SK-N-SH (cell line): ENCODE data around the gene LRP5. TPM values are rescaled to one million over a fixed set of nuclear protein-coding genes. Genes with fewer than 3 reads are reported as not detected.

Source experiments
- CTCF ChIA-PET: fragments of 300-600, 350-600 bp; formaldehyde crosslinking; extraction: SDS; loops from one replicate; lab custom pipeline; 2021; lab: Yijun Ruan, JAX
- POLR2A ChIA-PET: fragments of 350-600 bp; sonication (Branson Sonifier 250); formaldehyde crosslinking; extraction: SDS; loops from one replicate; lab custom pipeline; 2020; ENCODE audit warnings: antibody characterized with exemption, inconsistent platforms; lab: Yijun Ruan, JAX
- DNase-seq: peaks from one replicate; pipeline ENCODE4 v3.0.0; 2012
- H2AFZ ChIP-seq: fragments of 200-600 bp; sonication (generic); 2 replicates; pipeline ENCODE4 v1.8.1; 2016; ENCODE audit warnings: antibody characterized with exemption, mild to moderate bottlenecking, low read depth
- H3F3A ChIP-seq: fragments of 200-600 bp; sonication (generic); replicated peaks from 2 replicates; pipeline ENCODE3; 2016; ENCODE audit warnings: antibody characterized with exemption, mild to moderate bottlenecking; ENCODE audit not compliant: insufficient read depth
- H3K27ac ChIP-seq, 2 experiments: fragments of 200-500 bp in 1 of 2; fragments of 200-600 bp in 1 of 2; sonication (Bioruptor generic) in 1 of 2; sonication (generic), shearing (Covaris generic) in 1 of 2; 2 replicates each; pipeline versions ENCODE4 v1.5.1 to v1.6.1; 2014 to 2016; ENCODE audit warnings: low read depth in 2 of 2, inconsistent platforms in 1 of 2, low read length in 1 of 2, mild to moderate bottlenecking in 1 of 2, mixed read lengths in 1 of 2
- H3K27me3 ChIP-seq: fragments of 200-600 bp; sonication (generic), shearing (Covaris generic); 2 replicates; pipeline ENCODE4 v1.6.1; 2016; ENCODE audit warnings: mixed run types; ENCODE audit not compliant: insufficient read depth
- H3K36me3 ChIP-seq, 2 experiments: fragments of 200-500 bp in 1 of 2; fragments of 200-600 bp in 1 of 2; sonication (Bioruptor generic) in 1 of 2; sonication (generic) in 1 of 2; replicated peaks in 1 of 2; 2 replicates each; pipeline versions ENCODE3 to v1.5.1; 2014 to 2016; ENCODE audit warnings: low read length in 1 of 2, mild to moderate bottlenecking in 1 of 2; ENCODE audit not compliant: insufficient read depth in 2 of 2, control insufficient read depth in 1 of 2
- H3K4me1 ChIP-seq, 2 experiments: fragments of 200-500 bp in 1 of 2; fragments of 200-600 bp in 1 of 2; sonication (Bioruptor generic) in 1 of 2; sonication (generic), shearing (Covaris generic) in 1 of 2; 2 replicates each; pipeline versions ENCODE4 v1.5.1 to v1.6.1; 2014 to 2016; ENCODE audit warnings: low read depth in 1 of 2, low read length in 1 of 2, mixed run types in 1 of 2; ENCODE audit not compliant: insufficient read depth in 2 of 2, control insufficient read depth in 1 of 2
- H3K4me2 ChIP-seq: fragments of 200-600 bp; sonication (generic), shearing (Covaris generic); 2 replicates; pipeline ENCODE4 v1.6.1; 2017; ENCODE audit warnings: mixed run types
- H3K4me3 ChIP-seq, 2 experiments: fragments of 200-500 bp in 1 of 2; fragments of 200-600 bp in 1 of 2; sonication (Bioruptor generic) in 1 of 2; sonication (generic), shearing (Covaris generic) in 1 of 2; 2 replicates each; pipeline versions ENCODE4 v1.5.1 to v1.8.1; 2014 to 2016; ENCODE audit warnings: low read depth in 2 of 2, inconsistent platforms in 1 of 2, low read length in 1 of 2, mild to moderate bottlenecking in 1 of 2, mixed read lengths in 1 of 2, moderate library complexity in 1 of 2
- H3K79me2 ChIP-seq: fragments of 200-600 bp; sonication (generic); 2 replicates; pipeline ENCODE4 v1.8.1; 2017; ENCODE audit warnings: mild to moderate bottlenecking; ENCODE audit not compliant: insufficient read depth
- H3K9ac ChIP-seq: fragments of 200-600 bp; sonication (generic); 2 replicates; pipeline ENCODE4 v1.6.1; 2017; ENCODE audit warnings: mixed run types
- H3K9me2 ChIP-seq: fragments of 200-600 bp; sonication (generic); 2 replicates; pipeline ENCODE4 v1.6.1; 2017; ENCODE audit warnings: mixed run types
- H3K9me3 ChIP-seq: fragments of 200-600 bp; sonication (generic); 2 replicates; pipeline ENCODE4 v1.6.1; 2017; ENCODE audit warnings: mixed run types, mild to moderate bottlenecking, moderate library complexity
- H4K20me1 ChIP-seq: fragments of 200-600 bp; sonication (generic); 2 replicates; pipeline ENCODE4 v1.6.1; 2017; ENCODE audit warnings: mild to moderate bottlenecking, mixed run types; ENCODE audit not compliant: insufficient read depth
- CTCF ChIP-seq: fragments of 200-600 bp; sonication (generic); IDR thresholded peaks from 2 replicates; pipeline ENCODE4 v1.6.1; 2017; ENCODE audit warnings: antibody characterized with exemption, mild to moderate bottlenecking, moderate library complexity
- EP300 ChIP-seq, 2 experiments: IDR thresholded peaks; 2 replicates each; pipeline versions ENCODE4 v1.4.0 to v1.6.1; 2012; ENCODE audit warnings: borderline replicate concordance in 1 of 2, low read depth in 1 of 2, low read length in 1 of 2
- IRF3 ChIP-seq: fragments of 150-350 bp; IDR thresholded peaks from 2 replicates; pipeline ENCODE4 v1.6.1; 2016; ENCODE audit warnings: mild to moderate bottlenecking, low read depth, low read length
- MAX ChIP-seq: IDR thresholded peaks from 2 replicates; pipeline ENCODE4 v1.4.0; 2012; ENCODE audit warnings: low read depth
- MXI1 ChIP-seq: IDR thresholded peaks from 2 replicates; pipeline ENCODE4 v1.6.1; 2012; ENCODE audit warnings: mild to moderate bottlenecking, low read depth, low read length, improper control_type of control experiment
- RAD21 ChIP-seq: IDR thresholded peaks from 2 replicates; pipeline ENCODE4 v1.6.1; 2012; ENCODE audit warnings: mild to moderate bottlenecking, low read length
- RCOR1 ChIP-seq: fragments of 150-350 bp; IDR thresholded peaks from 2 replicates; pipeline ENCODE4 v1.6.1; 2017; ENCODE audit warnings: antibody characterized with exemption, low read length
- SIN3A ChIP-seq: IDR thresholded peaks from 2 replicates; pipeline ENCODE4 v1.6.1; 2012; ENCODE audit warnings: low read depth, mild to moderate bottlenecking, low read length, moderate library complexity, borderline replicate concordance
- SMC3 ChIP-seq: IDR thresholded peaks from 2 replicates; pipeline ENCODE4 v1.6.1; 2012; ENCODE audit warnings: low read depth, low read length, improper control_type of control experiment
- USF1 ChIP-seq: IDR thresholded peaks from 2 replicates; pipeline ENCODE4 v1.4.0; 2012; ENCODE audit warnings: low read depth, borderline replicate concordance
- WGBS: methylation state at CpG from one replicate; pipeline ENCODE4 v1.1.6; 2017; ENCODE audit warnings: low lambda C conversion rate; 5-methylcytosine and 5-hydroxymethylcytosine counted together
- polyA plus RNA-seq, 3 experiments: library from polyadenylated mRNA; depleted of rRNA; stranded (reverse); fragments of >200 nt; gene quantifications; 2 replicates each; pipeline ENCODE4 v1.2.3, GENCODE V29; 2012

Gene LRP5
- polyA plus RNA-seq, 1 of the 3 experiments (the other 2 are of a cell fraction): 15.0 TPM

GRCh38 chr11:68271023-68271780, 41.2 kb upstream of the LRP5 start:
- WGBS: 3% methylated on average over 22 of the region's 23 CpGs
- H3K9me3 ChIP-seq: no peaks in the 10 kb centered on the region
- no peaks in the 10 kb centered on the region for H3K27me3 ChIP-seq
- H3K4me3 ChIP-seq: peak overlapping the region; percentile 67 to 75
- H3K9me2 ChIP-seq: no peaks in the 10 kb centered on the region
- DNase-seq: peak; percentile 89
- peak; percentile 62 for TF ChIP-seq CTCF
- peak; percentile 85 for TF ChIP-seq MAX
- TF ChIP-seq SMC3: peak; percentile 66
- 0 out of 4 replicates have a peak, but pooled peaks of 1 of the 2 experiments have one; percentile 16 for TF ChIP-seq EP300 (IDR thresholded peaks at IDR 0.05; ENCODE audit: borderline replicate concordance in 1 of 2, low read depth in 1 of 2, low read length in 1 of 2)
- TF ChIP-seq USF1: no peak
- no peak for TF ChIP-seq IRF3
- peak; percentile 88 for TF ChIP-seq SIN3A
- TF ChIP-seq MXI1: peak; percentile 93
- TF ChIP-seq RCOR1: peak; percentile 57
- peak; percentile 59 for TF ChIP-seq RAD21
- POLR2A ChIA-PET: interaction anchor here (1.0 to 2.5 kb wide), 4 partner anchors 13 to 103 kb away, joined by 3 to 16 read pairs (median 8); no protein-coding TSS in a partner anchor
- peaks cover 14 to 17% of the 10 kb centered on the region in 2 experiments; a peak in 3 of 4 replicates for H3K4me1 ChIP-seq
- CTCF ChIA-PET: interaction anchor here (0.6 to 5.9 kb wide), 21 partner anchors 9 to 186 kb away, joined by 3 to 68 read pairs (median 4); no protein-coding TSS in a partner anchor
- 0 out of 2 replicates have a peak, but pooled peaks cover 7% of the 10 kb centered on the region for H4K20me1 ChIP-seq
- peak overlapping the region; percentile 79 to 87 for H3K27ac ChIP-seq
- H3F3A ChIP-seq: peaks cover 3% of the 10 kb centered on the region
- H3K4me2 ChIP-seq: peak overlapping the region; percentile 92
- H2AFZ ChIP-seq: peak overlapping the region; percentile 82
- peak overlapping the region; percentile 98 for H3K9ac ChIP-seq
- peaks cover 6 to 18% of the 10 kb centered on the region in 2 experiments for H3K36me3 ChIP-seq
- peaks cover 56% of the 10 kb centered on the region for H3K79me2 ChIP-seq
